ENCODE data around the gene CGB8. TPM values are rescaled to one million over a fixed set of nuclear protein-coding genes. Genes with fewer than 3 reads are reported as not detected.

CGB8 gene
- total and polyA plus RNA-seq, 4 donors = not detected

- TF ChIP-seq NR2F2 (IDR thresholded peaks at IDR 0.05) (no peak), HNF4A (conservative IDR thresholded peaks at IDR 0.05) (no peak), EGR1 (IDR thresholded peaks at IDR 0.05; ENCODE audit: low read depth in 2 of 2) (no peak), FOXA2 (IDR thresholded peaks at IDR 0.05) (no peak)
- Histone ChIP-seq H3K9me3 (ENCODE audit: control insufficient read depth in 4 of 4, low read length in 3 of 4) (no peaks in the 10 kb centered on the region), H3K27me3 (ENCODE audit: control insufficient read depth in 4 of 4, insufficient read depth in 4 of 4, low read length in 3 of 4) (peaks cover 0 to 5% (median 1%) of the 10 kb centered on the region in 4 donors), H3K27ac (ENCODE audit: low read depth in 1 of 2, low read length in 2 of 2) (no peak overlapping the region), H3K36me3 (ENCODE audit: control insufficient read depth in 4 of 4, insufficient read depth in 3 of 4, low read depth in 1 of 4, low read length in 3 of 4) (no peaks in the 10 kb centered on the region), H3K4me3 (ENCODE audit: low read depth in 1 of 3, low read length in 3 of 3) (no peak overlapping the region), H3K4me1 (ENCODE audit: control insufficient read depth in 4 of 4, insufficient read depth in 4 of 4, low read length in 3 of 4) (no peaks in the 10 kb centered on the region), H3K9ac (ENCODE audit: low read depth in 1 of 2, low read length in 2 of 2) (no peak overlapping the region)
- no peak for DNase-seq (ENCODE audit: low spot score)
- 50% methylated on average over 3 of the region's 3 CpGs for WGBS
Observed at GRCh38 chr19:49067554-49067953, 18.6 kb upstream of the CGB8 start.

- peaks cover 0 to 5% (median 0%) of the 10 kb centered on the region in 4 donors for H3K27me3 ChIP-seq (ENCODE audit: control insufficient read depth in 4 of 4, insufficient read depth in 4 of 4, low read length in 3 of 4)
- no peak for TF ChIP-seq HNF4G (IDR thresholded peaks at IDR 0.05)
- TF ChIP-seq RXRA (IDR thresholded peaks at IDR 0.05) = no peak
- TF ChIP-seq HNF4A (conservative IDR thresholded peaks at IDR 0.05) = no peak
- TF ChIP-seq FOXA2 (IDR thresholded peaks at IDR 0.05) = no peak
- TF ChIP-seq NR2F2 (IDR thresholded peaks at IDR 0.05) = no peak
- TF ChIP-seq ATF3 (IDR thresholded peaks at IDR 0.05) = no peak
- TF ChIP-seq JUND (IDR thresholded peaks at IDR 0.05) = no peak
- TF ChIP-seq SP1 (IDR thresholded peaks at IDR 0.05) = no peak
- TF ChIP-seq EGR1 (IDR thresholded peaks at IDR 0.05; ENCODE audit: low read depth in 2 of 2) = no peak
- no peak for TF ChIP-seq REST (IDR thresholded peaks at IDR 0.05)
- no peak for TF ChIP-seq FOXA1 (IDR thresholded peaks at IDR 0.05)
- 48% methylated on average over 13 of the region's 13 CpGs for WGBS
- no peaks in the 10 kb centered on the region for H3K9me3 ChIP-seq (ENCODE audit: control insufficient read depth in 4 of 4, low read length in 3 of 4)
- H3K27ac ChIP-seq (ENCODE audit: low read depth in 1 of 2, low read length in 2 of 2) = no peak overlapping the region
- no peak for DNase-seq (ENCODE audit: low spot score)
- no peaks in the 10 kb centered on the region for H3K4me1 ChIP-seq (ENCODE audit: control insufficient read depth in 4 of 4, insufficient read depth in 4 of 4, low read length in 3 of 4)
- no peak overlapping the region for H3K4me3 ChIP-seq (ENCODE audit: low read depth in 1 of 3, low read length in 3 of 3)
- no peaks in the 10 kb centered on the region for H3K36me3 ChIP-seq (ENCODE audit: control insufficient read depth in 4 of 4, insufficient read depth in 3 of 4, low read depth in 1 of 4, low read length in 3 of 4)
- no peak overlapping the region for H3K9ac ChIP-seq (ENCODE audit: low read depth in 1 of 2, low read length in 2 of 2)
Observed at GRCh38 chr19:49065905-49066512, 17.1 kb upstream of the CGB8 start.

GRCh38 chr19:49064768-49065611, 16.1 kb upstream of the CGB8 start, which contains the start of gene NTF4:
NTF4 (minus strand) TSS chr19:49064818; CDS start chr19:49061997, 2,821 bp downstream.
- Histone ChIP-seq H3K36me3 (ENCODE audit: control insufficient read depth in 4 of 4, insufficient read depth in 3 of 4, low read depth in 1 of 4, low read length in 3 of 4) (no peaks in the 10 kb centered on the region), H3K9ac (ENCODE audit: low read depth in 1 of 2, low read length in 2 of 2) (no peak within 1 kb of the TSS), H3K4me1 (ENCODE audit: control insufficient read depth in 4 of 4, insufficient read depth in 4 of 4, low read length in 3 of 4) (no peaks in the 10 kb centered on the region), H3K27ac (ENCODE audit: low read depth in 1 of 2, low read length in 2 of 2) (no peak within 1 kb of the TSS), H3K27me3 (ENCODE audit: control insufficient read depth in 4 of 4, insufficient read depth in 4 of 4, low read length in 3 of 4) (no peaks in the 10 kb centered on the region), H3K9me3 (ENCODE audit: control insufficient read depth in 4 of 4, low read length in 3 of 4) (no peaks in the 10 kb centered on the region), H3K4me3 (ENCODE audit: low read depth in 1 of 3, low read length in 3 of 3) (peak within 1 kb of the TSS in 1 of 3 donors; percentile 28)
- no peak for DNase-seq (ENCODE audit: low spot score)
- WGBS = 5% methylated on average over 53 of the region's 53 CpGs
- TF ChIP-seq HNF4G (IDR thresholded peaks at IDR 0.05) (no peak), HNF4A (conservative IDR thresholded peaks at IDR 0.05) (no peak), FOXA2 (IDR thresholded peaks at IDR 0.05) (no peak), GABPA (IDR thresholded peaks at IDR 0.05 in 1 of 2, conservative IDR thresholded peaks at IDR 0.05 in 1 of 2) (no peak), RXRA (IDR thresholded peaks at IDR 0.05) (no peak), YY1 (IDR thresholded peaks at IDR 0.05) (no peak), RAD21 (IDR thresholded peaks at IDR 0.05) (no peak), SP1 (IDR thresholded peaks at IDR 0.05) (no peak), REST (IDR thresholded peaks at IDR 0.05) (no peak), MAX (IDR thresholded peaks at IDR 0.05) (no peak), TAF1 (conservative IDR thresholded peaks at IDR 0.05) (no peak), ATF3 (IDR thresholded peaks at IDR 0.05) (no peak)

All from liver (tissue), 9 donors.